ENCODE results near the gene RAC3. TPM values are rescaled to one million over a fixed set of nuclear protein-coding genes. Genes with fewer than 3 reads are reported as not detected.

Gene RAC3
- total RNA-seq, 4 donors from 2014 or later = 13.7 to 34.1 (median 14.8) TPM

DNA sequence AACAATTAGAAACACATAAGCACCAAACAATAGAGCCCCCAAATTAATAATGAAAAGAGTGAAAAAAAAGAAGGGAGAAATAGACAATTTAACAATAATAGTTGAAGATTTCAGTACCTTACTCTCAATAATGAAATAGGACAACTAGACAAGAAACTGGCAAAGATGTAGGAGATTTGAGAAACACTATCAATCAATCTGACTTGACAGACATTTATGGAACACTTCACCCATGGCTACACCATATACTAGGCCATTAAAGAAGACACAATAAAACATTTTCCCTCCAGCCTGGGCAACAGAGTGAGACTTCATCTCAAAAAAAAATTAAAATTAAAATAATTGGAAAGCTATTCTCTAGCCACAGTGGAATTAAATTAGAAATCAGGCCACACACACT lies 39.1 kb downstream of the RAC3 start:
- no peaks in the 10 kb centered on the region for H3K27me3 ChIP-seq
- TF ChIP-seq, protein P1, sequence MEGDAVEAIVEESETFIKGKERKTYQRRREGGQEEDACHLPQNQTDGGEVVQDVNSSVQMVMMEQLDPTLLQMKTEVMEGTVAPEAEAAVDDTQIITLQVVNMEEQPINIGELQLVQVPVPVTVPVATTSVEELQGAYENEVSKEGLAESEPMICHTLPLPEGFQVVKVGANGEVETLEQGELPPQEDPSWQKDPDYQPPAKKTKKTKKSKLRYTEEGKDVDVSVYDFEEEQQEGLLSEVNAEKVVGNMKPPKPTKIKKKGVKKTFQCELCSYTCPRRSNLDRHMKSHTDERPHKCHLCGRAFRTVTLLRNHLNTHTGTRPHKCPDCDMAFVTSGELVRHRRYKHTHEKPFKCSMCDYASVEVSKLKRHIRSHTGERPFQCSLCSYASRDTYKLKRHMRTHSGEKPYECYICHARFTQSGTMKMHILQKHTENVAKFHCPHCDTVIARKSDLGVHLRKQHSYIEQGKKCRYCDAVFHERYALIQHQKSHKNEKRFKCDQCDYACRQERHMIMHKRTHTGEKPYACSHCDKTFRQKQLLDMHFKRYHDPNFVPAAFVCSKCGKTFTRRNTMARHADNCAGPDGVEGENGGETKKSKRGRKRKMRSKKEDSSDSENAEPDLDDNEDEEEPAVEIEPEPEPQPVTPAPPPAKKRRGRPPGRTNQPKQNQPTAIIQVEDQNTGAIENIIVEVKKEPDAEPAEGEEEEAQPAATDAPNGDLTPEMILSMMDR (IDR thresholded peaks at IDR 0.05) = no peak
- TF ChIP-seq POLR2A (IDR thresholded peaks at IDR 0.05) = no peak
- TF ChIP-seq POLR2AphosphoS5 (IDR thresholded peaks at IDR 0.05) = no peak
- TF ChIP-seq EP300 (IDR thresholded peaks at IDR 0.05) = no peak
- H3K9me3 ChIP-seq = no peaks in the 10 kb centered on the region
- H3K4me1 ChIP-seq = peaks cover 9% of the 10 kb centered on the region
- no peak for DNase-seq (ENCODE audit: low spot score in 2 of 2)
- H3K4me3 ChIP-seq = no peak overlapping the region
- H3K27ac ChIP-seq = no peak overlapping the region
- H3K36me3 ChIP-seq = no peaks in the 10 kb centered on the region

DNA sequence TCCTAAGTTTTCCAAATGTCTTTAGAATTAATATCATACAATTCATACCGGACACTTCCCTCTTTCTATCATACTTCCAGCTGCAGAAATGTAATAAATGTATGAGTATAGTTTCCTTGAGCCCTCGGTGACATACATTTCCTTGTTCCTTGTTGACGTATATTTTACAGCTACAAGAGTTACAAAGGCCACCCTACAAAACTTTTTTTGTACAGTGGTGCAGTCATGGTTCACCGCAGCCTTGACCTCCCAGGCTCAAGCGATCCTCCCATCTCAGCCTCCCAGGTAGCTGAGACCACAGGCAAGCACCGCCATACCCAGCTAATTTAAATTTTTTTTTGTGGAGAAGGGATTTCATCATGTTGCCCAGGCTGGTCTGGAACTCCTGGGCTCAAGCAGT lies 41.3 kb downstream of the RAC3 start:
- Histone ChIP-seq H3K27me3 (no peaks in the 10 kb centered on the region), H3K27ac (no peak overlapping the region), H3K9me3 (no peaks in the 10 kb centered on the region), H3K36me3 (no peaks in the 10 kb centered on the region), H3K4me3 (no peak overlapping the region), H3K4me1 (no peaks in the 10 kb centered on the region)
- TF ChIP-seq EP300 (IDR thresholded peaks at IDR 0.05) (no peak), POLR2AphosphoS5 (IDR thresholded peaks at IDR 0.05) (no peak), POLR2A (IDR thresholded peaks at IDR 0.05) (no peak)
- TF ChIP-seq, protein P1 (IDR thresholded peaks at IDR 0.05) = no peak
- 92% methylated on average over 5 of the region's 6 CpGs for WGBS
- DNase-seq (ENCODE audit: low spot score in 2 of 2) = no peak

DNA sequence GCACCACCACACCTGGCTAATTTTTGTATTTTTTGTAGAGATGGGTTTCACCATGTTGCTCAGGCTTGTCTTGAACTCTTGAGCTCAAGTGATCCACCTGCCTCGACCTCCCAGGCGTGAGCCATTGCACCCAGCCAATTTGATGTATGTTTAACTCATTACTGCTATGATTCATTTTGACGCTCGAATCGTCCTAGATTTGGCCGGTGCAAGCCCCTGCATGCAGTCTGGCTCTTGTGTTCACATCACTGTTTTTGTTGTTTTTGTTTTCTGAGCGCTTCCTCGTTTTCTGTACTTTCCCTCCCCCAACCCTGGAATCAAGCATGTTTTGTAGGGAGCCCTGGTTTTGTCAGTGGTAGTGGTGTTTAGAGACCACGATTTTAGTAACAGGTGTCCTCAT lies 42.0 kb downstream of the RAC3 start:
- no peaks in the 10 kb centered on the region for H3K27me3 ChIP-seq
- no peak for DNase-seq (ENCODE audit: low spot score in 2 of 2)
- TF ChIP-seq, protein P1 (IDR thresholded peaks at IDR 0.05) = no peak
- TF ChIP-seq EP300 (IDR thresholded peaks at IDR 0.05) (no peak), POLR2A (IDR thresholded peaks at IDR 0.05) (no peak), POLR2AphosphoS5 (IDR thresholded peaks at IDR 0.05) (no peak)
- no peaks in the 10 kb centered on the region for H3K9me3 ChIP-seq
- peaks cover 2% of the 10 kb centered on the region for H3K4me1 ChIP-seq
- no peak overlapping the region for H3K4me3 ChIP-seq
- 70% methylated on average over 9 of the region's 9 CpGs for WGBS
- no peak overlapping the region for H3K27ac ChIP-seq
- peaks cover 3% of the 10 kb centered on the region for H3K36me3 ChIP-seq

DNA sequence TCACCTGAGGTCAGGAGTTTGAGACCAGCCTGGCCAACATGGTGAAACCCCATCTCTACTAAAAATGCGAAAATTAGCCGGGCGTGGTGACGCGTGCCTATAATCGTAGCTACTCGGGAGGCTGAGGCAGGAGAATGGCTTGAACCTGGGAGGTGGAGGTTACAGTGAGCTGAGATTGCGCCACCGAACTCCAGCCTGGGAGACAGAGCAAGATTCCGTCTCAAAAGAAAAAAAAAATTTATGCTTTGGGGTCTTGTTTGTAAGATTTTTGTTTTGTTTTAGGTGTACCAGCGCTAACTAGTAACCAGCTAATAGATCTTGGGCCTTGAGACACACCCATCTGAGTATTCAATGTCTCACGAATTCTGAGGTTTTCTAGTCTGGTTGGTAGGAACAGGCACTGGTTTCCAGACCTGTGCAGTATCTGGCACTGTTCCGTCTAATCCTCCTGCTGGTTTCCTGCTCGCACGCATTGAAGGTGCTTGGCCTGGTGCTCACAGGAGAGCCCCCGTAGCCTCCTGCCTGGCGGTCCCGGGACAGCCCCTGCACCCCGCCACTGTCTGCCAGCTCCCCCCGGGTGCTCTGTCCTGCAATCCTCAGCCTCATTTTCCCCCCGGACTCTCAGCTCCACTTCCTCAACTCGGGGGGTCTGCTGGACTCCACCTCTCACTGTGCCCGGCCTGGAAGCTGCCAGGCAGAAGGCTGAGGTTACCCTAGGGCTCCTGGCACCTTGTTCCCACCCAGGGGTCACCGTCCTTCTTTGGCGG lies 44.7 kb downstream of the RAC3 start:
- TF ChIP-seq POLR2A (IDR thresholded peaks at IDR 0.05) (no peak), EP300 (IDR thresholded peaks at IDR 0.05) (no peak), POLR2AphosphoS5 (IDR thresholded peaks at IDR 0.05) (no peak)
- TF ChIP-seq, protein P1 (IDR thresholded peaks at IDR 0.05) = no peak
- H3K9me3 ChIP-seq = no peaks in the 10 kb centered on the region
- DNase-seq (ENCODE audit: low spot score in 2 of 2) = no peak
- peaks cover 4% of the 10 kb centered on the region for H3K4me1 ChIP-seq
- WGBS = 79% methylated on average over 18 of the region's 25 CpGs
- H3K4me3 ChIP-seq = no peak overlapping the region
- no peaks in the 10 kb centered on the region for H3K27me3 ChIP-seq
- no peak overlapping the region for H3K27ac ChIP-seq
- peaks cover 30% of the 10 kb centered on the region for H3K36me3 ChIP-seq

DNA sequence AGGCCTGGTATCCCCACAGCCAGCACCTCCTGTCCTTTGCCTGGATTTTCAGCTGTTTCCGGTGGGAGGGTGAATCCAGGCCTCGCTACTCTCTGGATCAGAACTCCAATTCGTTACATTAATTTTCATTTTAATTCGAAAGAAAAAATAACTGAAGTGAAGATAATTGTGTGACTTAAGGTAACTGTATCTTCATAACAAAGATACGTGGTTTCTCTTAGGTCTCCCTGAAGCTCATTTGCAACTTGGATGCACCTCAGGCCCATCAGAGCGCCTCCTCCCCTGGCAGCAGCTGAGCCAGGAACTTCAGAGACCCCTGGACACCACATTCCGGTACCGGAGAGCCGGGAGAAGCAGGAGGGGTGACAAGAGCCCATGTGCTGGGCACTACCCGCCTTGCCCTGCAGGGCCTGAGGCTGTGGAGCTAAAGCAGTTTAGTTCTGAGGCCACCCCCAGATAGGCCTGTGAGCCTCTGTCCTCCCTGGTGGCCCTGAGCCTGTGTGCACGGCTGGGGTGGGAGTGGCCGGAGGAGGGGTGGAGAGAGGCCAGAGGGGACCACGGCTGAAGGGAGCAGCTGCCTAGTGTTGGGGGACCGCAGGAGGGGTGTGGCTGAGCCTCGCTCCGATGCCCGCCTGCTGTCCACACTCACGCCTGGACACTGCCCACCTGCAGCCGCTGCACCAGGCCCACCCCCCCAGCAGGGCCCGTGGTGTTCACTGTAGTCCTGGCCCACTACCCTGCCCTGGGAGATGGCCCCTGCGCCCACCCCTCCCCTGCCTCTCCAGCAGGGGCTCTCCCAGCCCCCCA lies 45.5 kb downstream of the RAC3 start:
- 80% methylated on average over 19 of the region's 21 CpGs for whole genome bisulfite sequencing
- no peak overlapping the region for H3K27ac ChIP-seq

More for the DNA sequence above, 45.5 kb downstream of the RAC3 start:
- Histone ChIP-seq H3K36me3 (peaks cover 38% of the 10 kb centered on the region), H3K9me3 (no peaks in the 10 kb centered on the region), H3K4me1 (peaks cover 4% of the 10 kb centered on the region), H3K4me3 (no peak overlapping the region), H3K27me3 (no peaks in the 10 kb centered on the region)
- no peak for DNase-seq (ENCODE audit: low spot score in 2 of 2)
- TF ChIP-seq, protein P1 (IDR thresholded peaks at IDR 0.05) = no peak
- no peak for TF ChIP-seq EP300 (IDR thresholded peaks at IDR 0.05)
- TF ChIP-seq POLR2AphosphoS5 (IDR thresholded peaks at IDR 0.05) = no peak
- TF ChIP-seq POLR2A (IDR thresholded peaks at IDR 0.05) = no peak
